ENCODE data around the gene EFNA5.

The EFNA5 gene

GRCh38 chr5:107414802-107415201 lies 255.9 kb downstream of the EFNA5 start:
- no peak for ATAC-seq
- no peak for TF ChIP-seq TCF4 (CRISPR knock-in tag; IDR thresholded peaks at IDR 0.05; ENCODE audit: borderline replicate concordance)
- no peak for TF ChIP-seq ZNF565 (CRISPR knock-in tag; conservative IDR thresholded peaks at IDR 0.05; ENCODE audit: low read depth)
- no peak for TF ChIP-seq ARNTL (CRISPR knock-in tag; IDR thresholded peaks at IDR 0.05; ENCODE audit: borderline replicate concordance, low read depth)
- no peak for TF ChIP-seq GLIS3 (CRISPR knock-in tag; IDR thresholded peaks at IDR 0.05)
- TF ChIP-seq TOX (CRISPR knock-in tag; IDR thresholded peaks at IDR 0.05; ENCODE audit: borderline replicate concordance) = no peak
- TF ChIP-seq OSR1 (CRISPR knock-in tag; IDR thresholded peaks at IDR 0.05) = no peak
- no peak for TF ChIP-seq CSRNP3 (CRISPR knock-in tag; IDR thresholded peaks at IDR 0.05)
- TF ChIP-seq ZFP3 (CRISPR knock-in tag; IDR thresholded peaks at IDR 0.05) = no peak
- no peak for TF ChIP-seq ZNF70 (CRISPR knock-in tag; IDR thresholded peaks at IDR 0.05)
- TF ChIP-seq ZC3H10 (CRISPR knock-in tag; IDR thresholded peaks at IDR 0.05) = no peak

GRCh38 chr5:107413754-107414153 lies 257.0 kb downstream of the EFNA5 start:
- TF ChIP-seq TOX (CRISPR knock-in tag; IDR thresholded peaks at IDR 0.05; ENCODE audit: borderline replicate concordance) = no peak
- TF ChIP-seq ZFP3 (CRISPR knock-in tag; IDR thresholded peaks at IDR 0.05) = no peak
- no peak for TF ChIP-seq POU6F1 (CRISPR knock-in tag; IDR thresholded peaks at IDR 0.05; ENCODE audit: borderline replicate concordance, low read depth)
- TF ChIP-seq ZC3H10 (CRISPR knock-in tag; IDR thresholded peaks at IDR 0.05) = no peak
- no peak for TF ChIP-seq BACH2 (CRISPR knock-in tag; IDR thresholded peaks at IDR 0.05; ENCODE audit: borderline replicate concordance)
- no peak for TF ChIP-seq PPARA (CRISPR knock-in tag; IDR thresholded peaks at IDR 0.05; ENCODE audit: borderline replicate concordance)
- TF ChIP-seq ZNF8 (CRISPR knock-in tag; IDR thresholded peaks at IDR 0.05) = no peak
- TF ChIP-seq CSRNP3 (CRISPR knock-in tag; IDR thresholded peaks at IDR 0.05) = no peak
- TF ChIP-seq SNAI2 (CRISPR knock-in tag; IDR thresholded peaks at IDR 0.05) = no peak
- no peak for TF ChIP-seq TCF4 (CRISPR knock-in tag; IDR thresholded peaks at IDR 0.05; ENCODE audit: borderline replicate concordance)
- TF ChIP-seq CREB5 (CRISPR knock-in tag; IDR thresholded peaks at IDR 0.05; ENCODE audit: low read depth) = no peak
- no peak for TF ChIP-seq ZNF565 (CRISPR knock-in tag; conservative IDR thresholded peaks at IDR 0.05; ENCODE audit: low read depth)
- no peak for ATAC-seq

GRCh38 chr5:107408564-107408963 lies 262.2 kb downstream of the EFNA5 start:
- no peak for ATAC-seq
- TF ChIP-seq CREB5 (CRISPR knock-in tag; IDR thresholded peaks at IDR 0.05; ENCODE audit: low read depth) (no peak), TSHZ2 (CRISPR knock-in tag; IDR thresholded peaks at IDR 0.05) (no peak), ZNF565 (CRISPR knock-in tag; conservative IDR thresholded peaks at IDR 0.05; ENCODE audit: low read depth) (no peak), ARNTL (CRISPR knock-in tag; IDR thresholded peaks at IDR 0.05; ENCODE audit: borderline replicate concordance, low read depth) (no peak), ZNF8 (CRISPR knock-in tag; IDR thresholded peaks at IDR 0.05) (no peak), ZFP3 (CRISPR knock-in tag; IDR thresholded peaks at IDR 0.05) (no peak)
